ENCODE data around the gene SPATA6.
"Not testable (repeated sequence)": the region's sequence is repeated elsewhere in the genome, so short reads cannot be mapped to it uniquely, and the experiment has no call there.

The SPATA6 gene

DNA sequence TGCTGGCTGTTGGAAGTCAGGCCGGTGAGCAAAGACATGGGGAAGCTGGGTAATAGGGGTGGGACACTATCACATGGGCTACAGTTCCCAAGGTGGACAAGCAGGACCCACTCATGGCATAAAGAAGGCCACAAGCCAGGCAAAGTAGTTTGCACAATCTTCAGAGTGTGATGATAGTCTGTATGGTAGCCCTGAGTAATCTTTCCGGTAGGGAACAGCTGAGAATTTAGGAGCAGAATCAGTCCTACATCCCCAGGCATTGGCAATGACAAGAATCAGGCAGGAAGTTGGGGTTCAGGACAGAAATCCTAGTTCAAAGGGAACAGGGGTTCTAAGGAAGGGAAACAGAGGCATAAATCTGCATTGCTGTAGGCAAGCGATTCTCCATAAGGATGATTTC, 23.9 kb upstream of the SPATA6 start:
- no peak for DNase-seq (ENCODE audit: low read depth)
- TF ChIP-seq, protein P1, sequence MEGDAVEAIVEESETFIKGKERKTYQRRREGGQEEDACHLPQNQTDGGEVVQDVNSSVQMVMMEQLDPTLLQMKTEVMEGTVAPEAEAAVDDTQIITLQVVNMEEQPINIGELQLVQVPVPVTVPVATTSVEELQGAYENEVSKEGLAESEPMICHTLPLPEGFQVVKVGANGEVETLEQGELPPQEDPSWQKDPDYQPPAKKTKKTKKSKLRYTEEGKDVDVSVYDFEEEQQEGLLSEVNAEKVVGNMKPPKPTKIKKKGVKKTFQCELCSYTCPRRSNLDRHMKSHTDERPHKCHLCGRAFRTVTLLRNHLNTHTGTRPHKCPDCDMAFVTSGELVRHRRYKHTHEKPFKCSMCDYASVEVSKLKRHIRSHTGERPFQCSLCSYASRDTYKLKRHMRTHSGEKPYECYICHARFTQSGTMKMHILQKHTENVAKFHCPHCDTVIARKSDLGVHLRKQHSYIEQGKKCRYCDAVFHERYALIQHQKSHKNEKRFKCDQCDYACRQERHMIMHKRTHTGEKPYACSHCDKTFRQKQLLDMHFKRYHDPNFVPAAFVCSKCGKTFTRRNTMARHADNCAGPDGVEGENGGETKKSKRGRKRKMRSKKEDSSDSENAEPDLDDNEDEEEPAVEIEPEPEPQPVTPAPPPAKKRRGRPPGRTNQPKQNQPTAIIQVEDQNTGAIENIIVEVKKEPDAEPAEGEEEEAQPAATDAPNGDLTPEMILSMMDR (IDR thresholded peaks at IDR 0.05; ENCODE audit: low read length, missing control alignments), result no peak
- H3K4me3 ChIP-seq (replicated peaks; ENCODE audit: low read depth, low read length), result no peak overlapping the region

DNA sequence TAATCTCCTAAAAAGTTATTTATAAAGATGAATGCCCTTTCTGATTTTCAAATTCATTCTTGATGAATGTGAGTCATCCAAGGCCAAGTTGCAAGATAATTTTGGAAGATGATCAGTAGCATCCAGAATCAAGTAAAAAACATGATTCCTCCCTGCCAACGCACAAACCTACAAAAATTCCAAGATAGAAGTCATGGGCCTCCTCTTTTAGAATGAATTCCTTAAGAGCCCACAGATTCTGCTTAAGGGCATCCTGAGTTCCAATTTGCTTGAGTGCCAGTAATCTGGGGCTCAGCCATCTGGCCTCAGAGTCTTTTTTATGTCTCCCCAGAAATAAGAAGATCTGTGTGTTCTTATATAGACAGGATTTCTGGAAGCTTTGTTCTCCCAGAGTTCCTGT, 23.2 kb upstream of the SPATA6 start:
- TF ChIP-seq, protein P1 (IDR thresholded peaks at IDR 0.05; ENCODE audit: low read length, missing control alignments), result no peak
- DNase-seq (ENCODE audit: low read depth), result no peak
- no peak overlapping the region for H3K4me3 ChIP-seq (replicated peaks; ENCODE audit: low read depth, low read length)

DNA sequence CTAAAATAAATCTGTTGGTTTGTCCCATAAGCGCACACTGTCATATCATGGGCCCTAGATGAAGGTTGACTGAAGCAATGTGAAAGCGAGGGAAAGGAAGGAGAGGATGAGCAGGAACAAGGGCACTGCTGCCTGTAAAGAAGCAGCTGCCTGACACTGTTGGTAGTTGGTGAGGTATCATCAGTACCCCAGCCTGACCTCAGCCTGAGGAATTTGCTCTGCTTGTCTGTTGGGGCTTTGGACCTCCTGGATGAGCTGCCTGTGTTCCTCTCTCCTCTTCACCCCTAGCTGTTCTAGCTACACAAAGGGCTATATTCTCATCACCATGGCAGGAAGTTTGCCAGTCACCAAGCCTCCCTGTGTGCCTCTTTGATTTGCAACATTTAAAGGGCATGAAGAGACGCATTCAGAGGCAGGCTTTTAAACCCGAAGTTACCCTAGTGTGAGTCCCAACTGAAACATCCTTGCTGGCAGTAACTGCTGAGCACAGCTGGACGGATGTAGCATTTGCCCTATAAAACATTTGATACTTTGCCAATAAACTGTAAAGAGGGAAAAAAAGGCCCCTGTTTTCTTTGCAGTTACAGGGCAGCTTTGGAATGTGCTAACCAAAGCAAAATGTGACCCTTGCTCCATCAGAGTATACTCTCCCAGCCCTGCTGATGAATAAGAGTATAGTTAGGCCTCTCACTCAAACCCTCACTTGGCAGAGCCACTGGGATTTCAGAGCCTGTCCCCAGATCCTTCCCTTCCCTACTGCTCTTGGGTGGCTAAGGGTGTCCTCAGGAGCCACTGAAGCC, 22.2 kb upstream of the SPATA6 start:
- peak; percentile 92 for DNase-seq (ENCODE audit: low read depth)
- no peak overlapping the region for H3K4me3 ChIP-seq (replicated peaks; ENCODE audit: low read depth, low read length)
- TF ChIP-seq, protein P1 (IDR thresholded peaks at IDR 0.05; ENCODE audit: low read length, missing control alignments), result no peak

DNA sequence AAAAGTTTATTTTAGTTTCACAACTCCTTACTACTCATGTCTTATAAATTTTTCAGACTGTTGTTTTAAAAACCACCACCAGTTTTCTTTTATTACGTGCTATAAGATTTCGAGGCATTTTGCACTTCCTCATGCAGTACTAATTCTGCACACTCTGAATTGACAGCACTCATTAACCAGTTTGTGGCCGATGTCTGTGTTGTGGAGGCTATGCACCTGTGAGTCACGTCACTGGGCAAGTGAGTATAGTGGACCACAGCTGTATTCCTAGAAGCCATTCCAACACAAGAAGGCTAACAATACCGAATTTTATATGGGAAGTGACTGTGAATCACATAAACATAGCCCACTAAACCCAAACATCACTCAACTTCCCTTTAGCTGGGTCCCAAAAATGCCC, 21.0 kb upstream of the SPATA6 start:
- no peak for DNase-seq (ENCODE audit: low read depth)
- TF ChIP-seq, protein P1 (IDR thresholded peaks at IDR 0.05; ENCODE audit: low read length, missing control alignments), result no peak
- H3K4me3 ChIP-seq (replicated peaks; ENCODE audit: low read depth, low read length), result no peak overlapping the region

DNA sequence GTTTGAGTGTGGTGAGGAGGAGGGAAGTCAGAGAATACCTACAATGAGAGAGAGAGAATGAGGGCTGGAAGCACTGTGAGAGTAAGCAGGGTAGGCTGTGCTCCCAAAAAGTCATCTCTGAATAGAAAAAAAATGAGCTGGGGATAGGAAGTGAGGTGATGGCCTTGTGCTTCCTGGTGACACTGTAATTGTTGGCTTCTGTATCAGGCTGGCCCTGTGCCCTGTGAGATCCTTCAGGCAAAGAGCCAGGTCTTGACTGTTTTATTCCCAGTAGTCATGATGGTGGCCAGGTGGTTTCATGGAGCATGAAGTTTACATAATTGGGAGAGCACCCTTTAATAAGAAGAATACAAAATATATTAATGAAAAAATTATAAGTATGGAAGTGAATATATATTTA, 20.4 kb upstream of the SPATA6 start:
- TF ChIP-seq, protein P1 (IDR thresholded peaks at IDR 0.05; ENCODE audit: low read length, missing control alignments), result no peak
- peak; percentile 35 for DNase-seq (ENCODE audit: low read depth)
- H3K4me3 ChIP-seq (replicated peaks; ENCODE audit: low read depth, low read length), result no peak overlapping the region

DNA sequence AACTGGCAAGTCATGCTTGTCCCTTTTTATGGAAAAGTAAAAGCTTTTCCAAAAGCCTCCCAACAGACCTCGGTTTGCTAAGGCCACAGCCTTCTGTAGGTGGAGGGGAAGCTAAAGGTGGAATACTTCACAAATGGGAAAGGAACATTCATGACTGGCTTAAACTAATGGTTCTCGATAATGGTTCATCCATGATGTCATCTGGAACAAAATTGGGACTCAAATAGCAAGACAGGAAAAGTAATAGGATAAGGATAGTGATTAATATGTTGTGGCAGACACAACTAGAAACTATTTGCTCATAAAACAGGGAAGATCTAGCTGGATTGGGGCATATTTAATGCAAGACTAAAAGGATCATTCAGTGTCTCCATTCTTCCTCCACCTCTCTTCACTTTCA, 16.7 kb upstream of the SPATA6 start:
- no peak overlapping the region for H3K4me3 ChIP-seq (replicated peaks; ENCODE audit: low read depth, low read length)
- TF ChIP-seq, protein P1 (IDR thresholded peaks at IDR 0.05; ENCODE audit: low read length, missing control alignments), result no peak
- DNase-seq (ENCODE audit: low read depth), result no peak

DNA sequence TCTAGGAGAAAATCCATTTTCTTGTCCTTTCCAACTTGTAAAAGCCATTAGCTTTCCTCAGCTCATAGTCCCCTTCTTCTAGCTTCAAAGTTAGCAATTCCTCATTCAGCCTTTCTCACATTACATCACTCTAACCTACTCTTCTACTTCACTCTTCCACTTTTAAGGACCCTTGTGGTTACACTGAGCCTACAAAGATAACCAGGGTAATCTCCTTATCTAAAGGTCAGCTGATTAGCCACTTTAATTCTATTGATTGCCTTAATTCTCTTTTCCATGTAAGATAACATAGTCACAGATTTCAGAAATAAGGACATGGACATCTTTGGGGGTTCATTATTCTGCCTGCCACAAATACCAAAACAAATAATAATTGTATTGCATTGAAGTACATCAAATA, 8.5 kb upstream of the SPATA6 start:
- no peak overlapping the region for H3K4me3 ChIP-seq (replicated peaks; ENCODE audit: low read depth, low read length)
- no peak for DNase-seq (ENCODE audit: low read depth)
- TF ChIP-seq, protein P1 (IDR thresholded peaks at IDR 0.05; ENCODE audit: low read length, missing control alignments), result no peak

DNA sequence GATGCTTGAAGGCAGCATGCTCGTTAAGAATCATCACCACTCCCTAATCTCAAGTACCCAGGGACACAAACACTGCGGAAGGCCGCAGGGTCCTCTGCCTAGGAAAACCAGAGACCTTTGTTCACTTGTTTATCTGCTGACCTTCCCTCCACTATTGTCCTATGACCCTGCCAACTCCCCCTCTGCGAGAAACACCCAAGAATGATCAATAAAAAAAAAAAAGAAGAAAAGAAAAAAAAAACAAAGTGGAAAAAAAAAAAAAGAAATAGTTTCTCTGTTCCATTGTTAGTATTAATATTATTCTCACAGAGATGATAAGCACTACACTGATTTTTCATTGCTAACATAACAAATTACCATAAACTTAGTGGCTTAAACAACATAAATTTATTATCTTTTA, 8.0 kb upstream of the SPATA6 start:
- DNase-seq (ENCODE audit: low read depth); H3K4me3 ChIP-seq (replicated peaks; ENCODE audit: low read depth, low read length): not testable (repeated sequence)
